ENCODE results near the gene ZNF25.
"Not testable (repeated sequence)": the region's sequence is repeated elsewhere in the genome, so short reads cannot be mapped to it uniquely, and the experiment has no call there.

ZNF25 gene

DNA sequence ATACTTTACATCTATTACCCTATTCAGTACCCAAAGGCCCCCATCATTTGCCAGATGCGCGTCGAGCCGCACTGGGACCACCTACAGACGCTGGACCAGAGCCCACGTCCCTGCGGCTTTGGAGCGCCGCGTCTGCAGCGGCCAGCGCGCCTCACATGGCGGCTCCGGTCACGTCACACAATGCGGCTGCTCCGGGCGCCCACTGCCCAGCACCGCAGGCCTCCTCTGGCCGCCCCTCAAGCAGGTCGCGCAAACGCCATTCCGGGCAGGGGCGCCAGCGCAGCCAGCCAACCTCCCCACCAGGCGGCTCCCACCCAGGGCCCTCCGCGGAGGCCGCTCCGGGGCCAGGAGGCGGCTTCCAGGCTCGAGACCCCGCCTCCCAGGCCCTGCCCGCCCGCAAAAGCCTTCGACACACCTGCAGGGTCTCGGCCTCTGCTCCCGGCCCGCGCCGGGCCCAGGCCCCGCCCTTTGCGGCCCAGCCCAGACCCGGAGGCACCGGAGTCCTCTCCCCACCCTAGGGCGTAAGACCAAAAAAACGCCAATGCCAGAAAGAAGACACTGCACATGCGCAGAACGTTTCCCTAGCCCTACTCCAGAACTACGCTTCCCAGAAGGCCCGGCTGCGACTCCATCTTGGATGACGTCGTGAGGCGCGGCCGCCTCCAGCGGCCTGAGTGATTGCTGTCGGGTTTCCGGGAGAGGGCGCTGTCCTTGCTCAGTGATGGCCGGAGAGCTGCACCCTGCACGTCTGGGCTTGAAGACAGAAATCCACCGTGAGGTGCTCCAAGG, at the start of gene ZNF25:
Gene ZNF25, minus strand, starts transcription at position 557 of the 789 bp plus-strand sequence. CDS start 4,925 bp downstream, outside the sequence.
- DNase-seq: peak; percentile 95

DNA sequence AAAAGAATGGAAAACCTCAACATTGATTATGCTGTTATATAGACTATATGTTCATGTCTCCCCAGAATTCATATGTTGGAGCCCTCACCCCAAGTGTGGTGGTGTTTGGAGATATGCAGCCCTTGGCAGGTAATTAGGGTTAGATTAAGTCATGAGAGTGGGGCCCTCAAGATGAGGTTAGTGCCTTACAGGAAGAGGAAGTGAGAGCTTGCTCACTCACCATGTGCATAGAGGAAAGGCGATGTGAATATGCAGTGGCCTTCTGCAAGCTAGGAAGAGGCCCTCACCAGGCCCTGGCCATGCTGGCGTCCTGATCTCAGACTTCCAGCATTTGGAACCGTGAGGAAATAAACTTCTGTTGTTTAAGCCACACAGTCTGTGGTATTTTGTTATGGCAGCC, 48.8 kb upstream of the ZNF25 start:
- DNase-seq: no peak

DNA sequence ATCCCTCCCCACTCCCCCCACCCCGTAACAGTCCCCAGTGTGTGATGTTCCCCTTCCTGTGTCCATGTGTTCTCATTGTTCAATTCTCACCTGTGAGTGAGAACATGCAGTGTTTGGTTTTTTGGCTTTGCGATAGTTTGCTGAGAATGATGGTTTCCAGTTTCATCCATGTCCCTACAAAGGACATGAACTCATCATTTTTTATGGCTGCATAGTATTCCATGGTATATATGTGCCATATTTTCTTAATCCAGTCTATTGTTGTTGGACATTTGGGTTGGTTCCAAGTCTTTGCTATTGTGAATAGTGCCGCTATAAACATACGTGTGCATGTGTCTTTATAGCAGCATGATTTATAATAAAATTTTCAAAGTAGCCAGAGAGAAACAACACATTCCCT, 42.7 kb upstream of the ZNF25 start:
- not testable (repeated sequence) for DNase-seq

DNA sequence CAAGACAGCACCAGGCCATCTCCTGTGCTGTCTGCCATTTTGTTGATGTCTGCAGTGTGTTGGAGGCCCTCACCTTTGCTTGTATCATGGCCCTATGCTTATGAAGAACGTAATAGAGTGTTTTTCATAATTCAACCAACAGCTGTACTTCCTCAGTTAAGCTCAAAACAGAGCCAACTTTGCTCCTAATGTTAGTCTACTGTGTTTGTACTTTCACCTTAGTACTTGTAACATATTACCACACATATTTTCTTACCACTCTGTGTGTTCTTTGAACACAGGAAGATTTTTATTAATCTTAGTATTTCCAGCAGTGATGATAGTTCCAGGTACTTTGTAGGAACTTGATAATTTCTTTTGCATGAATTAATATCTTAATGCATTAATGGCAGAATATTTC, 39.9 kb upstream of the ZNF25 start:
- no peak for DNase-seq

DNA sequence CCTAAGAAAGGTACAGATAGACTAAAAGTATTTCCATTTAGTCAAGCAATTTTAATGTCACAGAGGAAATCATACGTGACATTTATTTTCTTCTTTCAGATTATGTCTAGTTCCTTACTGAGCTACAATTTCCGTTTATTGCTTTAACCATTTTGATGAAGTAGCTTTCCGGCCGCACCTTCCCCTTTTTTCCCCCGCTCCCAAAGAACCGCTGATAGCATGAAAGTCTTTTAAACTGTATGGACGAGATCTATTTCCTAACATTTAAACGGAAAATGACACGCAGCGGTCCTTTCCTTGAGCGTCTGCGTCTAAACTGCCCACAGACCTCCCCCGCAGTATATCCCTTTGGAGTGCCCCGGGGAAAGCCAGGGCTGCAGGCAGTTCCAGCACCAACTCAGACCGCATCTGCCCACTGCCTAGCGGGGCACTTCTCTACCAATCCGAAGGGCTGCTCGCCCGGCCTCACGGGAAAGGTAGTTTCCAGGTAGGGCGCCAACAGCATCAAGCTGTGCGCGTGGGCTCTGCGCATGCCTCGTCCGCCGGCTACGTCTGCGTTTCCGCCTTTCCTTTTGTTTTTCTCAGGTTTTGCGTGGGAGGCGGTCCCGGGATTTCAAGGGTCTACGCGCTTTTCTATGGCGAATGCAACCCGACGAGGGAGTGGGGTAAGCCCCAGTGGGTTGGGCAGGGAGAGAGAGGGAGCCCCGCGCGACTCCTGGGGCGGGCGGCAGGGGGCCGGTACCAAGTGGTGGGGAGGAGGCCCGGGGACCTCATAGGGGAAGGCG, 33.9 kb upstream of the ZNF25 start, which contains the start of gene ZNF33A:
Gene ZNF33A, plus strand, starts transcription at position 557 of the 785 bp plus-strand sequence. CDS start 1,667 bp downstream, outside the sequence.
- peak; percentile 92 for DNase-seq

DNA sequence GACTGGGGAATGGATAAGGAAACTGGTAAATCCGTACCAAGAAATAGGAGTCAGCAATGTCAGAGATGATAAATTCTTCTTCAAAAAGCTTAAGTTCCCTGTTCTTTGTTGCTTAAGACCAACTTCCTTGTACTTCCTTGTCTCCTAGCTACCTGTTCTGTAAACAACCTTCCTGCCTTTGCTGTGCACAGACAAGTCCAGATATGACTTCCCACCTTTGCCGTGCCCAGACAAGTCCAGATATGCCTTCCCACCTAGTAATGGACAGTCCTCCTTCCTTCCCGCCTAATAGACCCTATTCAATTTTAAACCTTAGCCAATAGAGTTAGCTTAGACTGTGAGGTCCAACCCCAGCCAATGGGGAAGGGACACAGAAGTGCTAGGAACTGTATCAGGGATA, 31.5 kb upstream of the ZNF25 start:
- no peak for DNase-seq

DNA sequence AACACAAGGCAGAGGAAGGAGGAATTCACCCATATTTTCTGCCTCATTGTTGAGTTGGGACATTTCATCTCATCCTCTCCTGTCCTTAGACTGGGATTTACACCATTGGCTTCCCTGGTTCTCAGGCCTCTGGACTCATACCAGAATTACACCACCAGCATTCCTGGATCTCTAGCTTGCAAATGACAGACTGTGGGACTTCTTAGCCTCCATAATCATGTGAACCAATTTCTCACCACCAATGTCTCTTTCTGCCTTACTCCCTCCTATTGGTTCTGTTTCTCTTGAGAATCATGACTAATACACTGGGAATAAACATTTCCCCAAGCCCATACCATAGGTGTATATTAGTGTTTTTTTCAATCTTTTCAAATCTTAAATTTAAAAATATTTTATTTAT, 31.1 kb upstream of the ZNF25 start:
- no peak for DNase-seq

DNA sequence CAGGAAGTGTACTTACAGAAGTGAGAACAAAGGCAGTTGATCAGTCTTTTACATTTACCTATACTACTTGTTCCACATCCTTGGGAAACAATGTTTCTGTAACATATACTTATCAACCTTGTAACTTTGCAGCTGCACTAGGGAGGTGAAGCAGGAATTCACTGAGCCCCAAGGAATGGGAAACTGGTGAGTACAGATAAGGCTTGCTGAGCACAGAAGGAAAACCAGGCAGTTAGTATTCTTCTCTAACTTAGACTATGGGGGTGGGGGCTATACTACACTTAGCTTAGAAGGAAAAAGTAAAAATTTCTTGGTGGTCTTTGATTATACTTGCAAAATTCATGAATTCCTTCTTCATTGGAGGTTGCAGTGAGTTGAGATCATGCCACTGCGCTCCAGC, 27.1 kb upstream of the ZNF25 start:
- no peak for DNase-seq

DNA sequence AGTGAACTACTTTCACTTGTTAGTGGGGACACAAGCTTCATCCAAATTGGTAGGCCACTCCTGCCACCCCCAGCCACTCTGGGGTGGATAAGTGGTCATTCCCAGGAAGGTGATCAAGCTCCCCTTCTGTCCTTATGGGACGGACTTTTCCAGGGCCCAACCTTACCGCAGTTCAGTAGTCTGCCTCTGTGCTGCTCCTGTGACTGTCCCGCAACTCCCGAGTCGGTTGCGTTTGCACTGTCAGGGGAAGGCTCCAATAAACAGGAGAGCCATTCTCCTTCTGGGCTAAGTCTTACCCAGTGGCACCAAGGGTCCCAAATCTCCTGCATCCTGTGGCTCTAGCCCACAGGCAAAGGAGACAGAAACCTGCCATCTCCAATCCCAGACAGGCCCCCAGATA, 26.6 kb upstream of the ZNF25 start:
- DNase-seq: no peak

DNA sequence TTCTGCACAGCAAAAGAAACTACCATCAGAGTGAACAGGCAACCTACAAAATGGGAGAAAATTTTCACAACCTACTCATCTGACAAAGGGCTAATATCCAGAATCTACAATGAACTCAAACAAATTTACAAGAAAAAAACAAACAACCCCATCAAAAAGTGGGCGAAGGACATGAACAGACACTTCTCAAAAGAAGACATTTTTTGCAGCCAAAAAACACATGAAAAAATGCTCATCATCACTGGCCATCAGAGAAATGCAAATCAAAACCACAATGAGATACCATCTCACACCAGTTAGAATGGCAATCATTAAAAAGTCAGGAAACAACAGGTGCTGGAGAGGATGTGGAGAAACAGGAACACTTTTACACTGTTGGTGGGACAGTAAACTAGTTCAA, 24.0 kb upstream of the ZNF25 start:
- DNase-seq: not testable (repeated sequence)

DNA sequence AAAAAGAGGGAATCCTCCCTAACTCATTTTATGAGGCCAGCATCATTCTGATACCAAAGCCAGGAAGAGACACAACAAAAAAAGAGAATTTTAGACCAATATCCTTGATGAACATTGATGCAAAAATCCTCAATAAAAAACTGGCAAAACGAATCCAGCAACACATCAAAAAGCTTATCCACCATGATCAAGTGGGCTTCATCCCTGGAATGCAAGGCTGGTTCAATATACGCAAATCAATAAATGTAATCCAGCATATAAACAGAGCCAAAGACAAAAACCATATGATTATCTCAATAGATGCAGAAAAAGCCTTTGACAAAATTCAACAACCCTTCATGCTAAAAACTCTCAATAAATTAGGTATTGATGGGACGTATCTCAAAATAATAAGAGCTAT, 22.5 kb upstream of the ZNF25 start:
- not testable (repeated sequence) for DNase-seq

DNA sequence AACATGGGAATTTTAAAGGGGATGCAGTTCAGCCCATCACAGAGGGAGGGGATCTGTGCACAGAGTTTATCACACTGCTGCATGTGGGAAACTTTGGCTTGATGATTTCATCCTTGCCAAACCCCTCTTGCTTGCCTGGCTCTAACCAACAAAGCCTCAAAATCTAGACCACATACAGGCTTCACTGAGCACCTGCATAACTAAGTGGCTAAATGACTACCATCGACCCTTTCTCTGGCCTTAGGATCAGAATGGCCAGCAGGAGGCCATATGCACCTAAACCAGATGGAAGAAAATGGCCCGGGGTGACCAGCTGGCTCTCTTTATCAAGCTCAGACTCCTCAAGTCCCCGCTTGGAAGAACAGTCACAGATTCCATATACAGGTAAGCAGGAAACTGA, 15.6 kb upstream of the ZNF25 start:
- DNase-seq: no peak

DNA sequence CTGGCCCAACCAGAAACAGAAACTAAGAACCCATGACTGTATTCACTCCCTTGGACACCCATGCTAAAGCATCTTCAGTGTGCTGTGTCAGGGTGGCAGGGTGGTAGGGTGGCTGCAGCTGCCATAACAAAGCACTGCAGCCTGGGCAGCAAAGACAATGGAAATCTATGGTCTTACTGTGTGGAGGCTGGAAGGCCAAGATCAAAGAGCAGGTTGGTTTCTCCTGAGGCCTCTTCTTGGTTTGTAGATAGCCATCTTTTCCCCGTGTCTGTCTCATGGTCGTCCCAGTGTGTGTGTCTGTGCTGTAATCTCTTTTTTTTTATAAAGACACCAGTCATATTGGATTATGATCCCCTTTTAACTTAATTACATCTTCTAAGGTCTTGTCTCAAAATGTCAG, 15.2 kb upstream of the ZNF25 start:
- no peak for DNase-seq

DNA sequence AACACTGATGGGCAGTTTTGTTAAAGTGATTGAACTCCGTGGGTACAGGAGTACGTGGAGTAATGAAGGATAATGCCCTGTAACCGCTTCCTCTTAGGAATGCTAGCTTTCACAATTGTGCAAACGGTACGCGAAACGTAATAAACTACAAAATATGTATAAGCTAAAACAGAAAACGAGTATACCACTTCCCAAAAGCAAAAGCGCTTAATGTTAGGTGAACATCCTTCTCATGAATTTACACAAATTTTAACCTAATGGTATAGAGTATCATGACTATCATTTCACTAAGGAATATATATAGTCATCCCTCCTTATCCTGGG, 395 bp upstream of the ZNF25 start:
- DNase-seq: no peak

DNA sequence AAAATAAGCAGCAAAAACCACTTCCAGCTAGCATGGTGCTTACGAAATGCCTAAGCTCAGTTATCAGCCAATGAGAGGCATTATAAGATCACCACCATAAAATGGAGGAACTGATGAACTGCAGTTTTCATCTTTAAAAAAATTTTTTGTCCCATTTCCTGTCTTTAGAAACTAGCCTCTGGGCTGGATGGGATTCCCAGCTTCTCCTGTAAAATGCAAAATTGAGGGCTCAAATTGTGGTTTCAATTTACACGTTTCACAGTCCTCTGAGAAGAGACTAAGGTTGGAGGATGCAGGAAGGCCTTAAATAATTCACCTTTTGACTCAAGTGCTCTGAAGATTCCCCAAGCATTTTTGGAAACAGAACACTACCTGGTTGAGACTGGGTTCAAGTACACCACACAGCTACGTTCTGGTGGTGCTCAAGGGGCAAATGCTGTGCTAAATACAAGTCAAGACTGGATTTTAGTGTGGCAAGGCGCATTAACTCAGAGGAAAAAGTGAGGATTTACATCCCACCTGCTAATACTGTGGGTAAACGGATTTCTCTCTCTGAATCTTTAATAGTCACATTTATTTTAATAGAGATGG, 951 bp downstream of the ZNF25 start:
- peak; percentile 48 for DNase-seq

DNA sequence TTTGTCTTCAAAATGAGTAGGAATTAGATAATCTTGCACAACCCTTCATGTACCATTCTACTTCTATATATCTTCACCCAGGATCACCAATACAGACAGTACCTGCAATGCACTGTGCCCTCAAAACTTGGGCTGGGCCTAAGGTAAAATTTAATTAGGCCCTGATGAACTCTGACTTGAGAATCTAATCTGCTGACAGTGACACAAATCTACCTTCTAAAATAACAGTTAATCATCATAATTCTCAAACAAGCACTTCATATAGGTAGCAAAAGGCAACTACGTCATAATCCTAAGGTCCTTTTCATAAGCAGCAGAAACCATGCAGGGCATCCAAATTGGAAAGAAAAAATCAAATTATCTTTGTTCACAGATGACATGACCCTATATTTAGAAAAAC, 4.1 kb downstream of the ZNF25 start:
- no peak for DNase-seq

DNA sequence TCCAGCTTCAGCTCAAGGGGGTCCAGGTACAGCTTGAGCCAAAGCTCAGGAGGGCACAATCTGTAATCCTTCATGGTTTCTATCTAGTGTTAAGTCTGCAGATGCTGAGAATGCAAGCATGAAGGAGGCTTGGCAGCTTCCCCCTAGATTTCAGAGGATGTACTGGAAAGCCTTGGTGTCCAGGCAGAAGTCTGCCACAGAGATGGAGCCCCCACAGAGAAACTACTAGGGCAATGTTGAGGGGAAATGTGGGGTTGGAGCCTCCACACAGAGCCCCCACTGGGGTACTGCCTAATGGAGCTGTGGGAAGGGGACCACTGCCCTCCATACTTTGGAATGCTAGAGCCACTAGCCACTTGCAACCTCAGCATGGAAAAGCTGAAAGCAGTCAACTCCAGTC, 11.4 kb downstream of the ZNF25 start:
- no peak for DNase-seq

DNA sequence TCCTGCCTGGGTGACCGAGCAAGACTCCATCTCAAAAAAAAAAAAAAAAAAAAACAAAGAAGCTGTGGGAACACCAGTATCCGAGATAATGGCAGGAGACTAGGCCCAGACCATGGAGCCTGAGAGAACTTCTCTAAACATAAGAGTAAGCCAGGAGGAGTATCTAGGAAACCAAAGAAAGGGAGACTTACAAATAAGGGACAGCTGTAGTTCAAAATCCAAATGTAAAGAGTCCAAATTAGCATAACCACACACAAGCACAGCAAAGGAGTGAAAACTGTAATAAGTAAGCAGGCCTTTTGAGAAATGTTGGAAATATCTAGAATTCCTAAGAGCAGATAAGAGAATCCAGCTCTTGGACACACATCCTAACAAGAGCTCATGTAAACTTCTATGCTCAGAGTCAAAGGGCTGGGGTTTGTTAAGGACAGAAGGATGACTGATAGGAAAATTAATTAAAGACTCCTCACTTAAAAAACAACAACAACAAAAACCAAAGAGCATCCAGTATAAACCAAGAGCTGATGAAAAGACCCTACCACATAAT, 15.8 kb downstream of the ZNF25 start:
- DNase-seq: no peak

DNA sequence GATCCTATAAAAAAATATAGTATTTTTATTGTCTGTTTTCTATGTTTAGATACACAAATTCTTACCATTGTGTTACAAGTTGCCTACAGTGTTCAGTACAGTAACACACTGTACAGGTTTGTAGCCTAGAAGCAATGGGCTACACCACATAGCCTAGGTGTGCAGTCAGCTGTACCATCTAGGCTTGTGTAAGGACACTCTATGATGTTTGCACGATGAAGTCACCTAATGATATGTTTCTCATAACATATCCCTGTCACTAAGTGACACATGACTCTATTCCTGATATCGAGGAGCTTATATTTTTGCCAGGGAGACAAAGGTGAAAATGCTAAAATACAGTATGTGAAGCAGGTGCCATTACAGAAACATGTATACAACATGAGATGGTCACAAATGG, 18.6 kb downstream of the ZNF25 start:
- DNase-seq: no peak

DNA sequence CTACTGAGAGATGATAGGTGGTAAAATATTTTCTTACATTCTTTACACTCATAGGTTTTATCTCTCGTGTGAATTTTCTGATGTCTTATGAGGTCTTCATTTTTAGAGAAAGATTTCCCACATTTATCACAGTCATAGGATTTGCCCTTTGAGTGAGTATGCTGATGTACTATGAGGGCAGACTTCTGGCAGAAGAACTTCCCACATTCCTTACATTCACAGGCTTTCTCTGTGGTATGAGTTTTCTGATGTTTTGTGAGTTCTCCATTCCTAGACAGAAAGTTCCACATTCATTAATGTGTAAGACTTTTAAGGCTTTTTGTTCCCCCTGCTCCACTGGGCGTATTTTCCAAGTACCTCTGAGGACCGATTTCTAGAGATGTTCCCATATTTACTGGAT, 23.5 kb downstream of the ZNF25 start:
- no peak for DNase-seq

DNA sequence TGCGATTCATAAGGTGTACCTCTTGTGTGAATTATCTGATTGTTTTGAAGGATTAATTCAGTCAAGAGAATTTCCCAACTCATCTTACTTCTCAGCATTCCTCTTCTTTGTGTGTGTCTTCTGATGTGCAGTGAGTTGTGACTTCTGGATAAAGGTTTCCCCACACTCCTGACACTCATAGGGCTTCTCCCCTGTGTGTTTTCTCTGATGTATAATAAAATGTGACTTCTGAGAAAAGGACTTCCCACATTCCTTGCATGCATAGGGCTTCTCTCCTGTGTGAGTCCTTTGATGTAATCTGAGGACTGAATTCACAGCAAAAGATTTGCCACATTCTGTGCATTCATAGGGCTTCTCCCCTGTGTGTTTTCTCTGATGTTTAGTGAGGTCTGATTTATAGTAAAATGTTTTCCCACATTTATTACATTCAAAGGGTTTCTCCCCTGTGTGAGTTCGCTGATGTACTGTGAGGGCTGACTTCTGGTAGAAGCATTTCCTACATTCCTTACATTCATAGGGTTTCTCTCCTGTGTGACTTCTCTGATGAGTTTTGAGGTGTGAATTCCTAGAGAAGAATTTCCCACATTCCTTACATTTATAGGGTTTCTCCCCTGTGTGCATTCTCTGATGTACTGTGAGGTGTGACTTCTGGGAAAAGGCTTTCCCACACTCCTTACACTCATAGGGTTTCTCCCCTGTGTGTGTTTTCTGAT, 24.2 kb downstream of the ZNF25 start:
- no peak for DNase-seq

DNA sequence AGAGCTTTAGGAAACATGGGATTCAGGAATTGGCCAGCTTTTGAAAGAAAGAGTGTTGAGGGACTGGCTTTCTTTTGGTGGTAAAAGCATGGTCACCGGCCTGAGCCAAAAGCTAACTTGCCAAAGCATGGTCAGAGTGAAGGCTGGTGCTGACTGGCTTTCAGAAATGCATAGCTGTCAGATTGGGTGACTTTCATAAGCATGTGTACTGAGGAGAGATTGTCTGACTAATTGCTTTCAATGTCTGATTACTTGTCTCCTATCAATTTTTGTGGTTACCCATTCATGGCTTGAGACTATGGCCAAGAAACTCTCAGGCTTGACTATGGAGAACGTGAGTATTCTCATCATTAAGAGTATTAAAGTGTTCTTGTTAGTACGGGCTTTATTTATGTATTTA, 28.2 kb downstream of the ZNF25 start:
- DNase-seq: no peak

DNA sequence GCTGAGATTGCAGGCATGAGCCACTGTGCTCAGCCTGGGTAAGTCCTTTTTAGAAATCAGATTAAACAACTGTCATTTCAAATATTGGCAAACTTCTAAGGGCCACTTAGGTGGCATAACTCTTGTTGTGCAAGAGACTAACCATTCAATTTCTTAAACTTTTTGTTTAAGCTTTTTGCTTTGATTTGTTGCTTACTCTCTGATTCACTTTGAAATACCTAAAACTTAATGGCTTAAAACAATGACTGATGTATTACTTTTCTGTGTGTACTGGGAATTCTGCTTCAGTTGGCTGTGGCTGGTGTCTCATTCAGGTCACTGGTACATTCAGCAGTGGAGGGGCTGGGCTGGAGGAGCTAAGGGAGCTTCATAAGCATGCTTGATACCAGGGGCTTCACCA, 28.9 kb downstream of the ZNF25 start:
- no peak for DNase-seq

Data from SHP77 treated with DMSO at 0.1 percent for 48 hours (cell line).